ENCODE data around the gene NKAIN4.

The NKAIN4 gene

DNA sequence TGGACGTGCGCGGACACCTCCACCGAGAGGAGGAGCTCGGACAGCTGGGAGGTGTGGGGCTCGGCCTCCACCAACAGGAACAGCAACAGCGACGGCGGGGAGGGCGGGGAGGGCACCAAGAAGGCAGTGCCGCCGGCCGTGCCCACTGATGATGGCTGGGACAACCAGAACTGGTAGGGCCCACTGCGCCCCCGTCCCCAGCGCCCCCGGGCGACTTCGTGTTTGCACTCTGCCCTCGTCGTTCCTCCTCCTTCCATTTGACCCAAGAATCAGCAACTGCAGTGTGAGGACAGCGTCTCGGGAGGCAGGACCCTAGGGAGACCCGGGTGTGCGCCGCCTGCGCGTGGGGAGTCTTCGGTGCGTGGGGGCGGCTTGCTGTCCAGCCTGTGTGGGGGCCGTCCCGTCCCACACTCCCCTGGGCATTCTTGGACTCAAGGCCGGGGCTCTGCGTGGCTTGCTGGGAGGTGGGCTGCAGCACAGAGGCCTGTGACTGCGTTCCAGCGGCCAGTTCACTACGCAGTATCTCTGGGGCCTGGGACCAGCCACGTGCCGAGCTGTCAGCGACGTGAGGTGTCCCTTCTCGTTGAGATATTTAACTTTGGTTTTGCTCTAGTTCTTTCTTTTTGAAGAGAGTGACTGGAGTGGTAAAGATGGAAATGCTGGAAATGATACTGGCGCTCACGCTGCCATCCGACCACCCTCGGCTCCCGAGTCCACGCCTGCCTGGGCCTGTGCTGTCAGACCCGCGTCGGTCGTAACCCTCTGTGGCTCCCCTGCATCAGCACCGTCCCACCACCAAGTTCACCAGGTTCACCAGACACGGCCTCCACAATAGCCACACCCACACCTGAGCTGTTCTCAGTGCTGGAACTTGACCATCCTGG, 33.7 kb upstream of the NKAIN4 start:
- no peak for DNase-seq

GRCh38 chr20:63286781-63287696, 32.8 kb upstream of the NKAIN4 start:
- no peak for DNase-seq

- DNase-seq: no peak
Observed at GRCh38 chr20:63285636-63286615, 31.7 kb upstream of the NKAIN4 start.

- DNase-seq: no peak
Observed at GRCh38 chr20:63284981-63285524, 30.8 kb upstream of the NKAIN4 start.

- DNase-seq: peak; percentile 4
Observed at GRCh38 chr20:63284544-63284949, 30.3 kb upstream of the NKAIN4 start.

GRCh38 chr20:63284083-63284440, 29.8 kb upstream of the NKAIN4 start:
- DNase-seq: peak; percentile 28

- DNase-seq: no peak
Observed at GRCh38 chr20:63283397-63284082, 29.3 kb upstream of the NKAIN4 start.

- DNase-seq: no peak
Observed at GRCh38 chr20:63282946-63283345, 28.7 kb upstream of the NKAIN4 start.

DNA sequence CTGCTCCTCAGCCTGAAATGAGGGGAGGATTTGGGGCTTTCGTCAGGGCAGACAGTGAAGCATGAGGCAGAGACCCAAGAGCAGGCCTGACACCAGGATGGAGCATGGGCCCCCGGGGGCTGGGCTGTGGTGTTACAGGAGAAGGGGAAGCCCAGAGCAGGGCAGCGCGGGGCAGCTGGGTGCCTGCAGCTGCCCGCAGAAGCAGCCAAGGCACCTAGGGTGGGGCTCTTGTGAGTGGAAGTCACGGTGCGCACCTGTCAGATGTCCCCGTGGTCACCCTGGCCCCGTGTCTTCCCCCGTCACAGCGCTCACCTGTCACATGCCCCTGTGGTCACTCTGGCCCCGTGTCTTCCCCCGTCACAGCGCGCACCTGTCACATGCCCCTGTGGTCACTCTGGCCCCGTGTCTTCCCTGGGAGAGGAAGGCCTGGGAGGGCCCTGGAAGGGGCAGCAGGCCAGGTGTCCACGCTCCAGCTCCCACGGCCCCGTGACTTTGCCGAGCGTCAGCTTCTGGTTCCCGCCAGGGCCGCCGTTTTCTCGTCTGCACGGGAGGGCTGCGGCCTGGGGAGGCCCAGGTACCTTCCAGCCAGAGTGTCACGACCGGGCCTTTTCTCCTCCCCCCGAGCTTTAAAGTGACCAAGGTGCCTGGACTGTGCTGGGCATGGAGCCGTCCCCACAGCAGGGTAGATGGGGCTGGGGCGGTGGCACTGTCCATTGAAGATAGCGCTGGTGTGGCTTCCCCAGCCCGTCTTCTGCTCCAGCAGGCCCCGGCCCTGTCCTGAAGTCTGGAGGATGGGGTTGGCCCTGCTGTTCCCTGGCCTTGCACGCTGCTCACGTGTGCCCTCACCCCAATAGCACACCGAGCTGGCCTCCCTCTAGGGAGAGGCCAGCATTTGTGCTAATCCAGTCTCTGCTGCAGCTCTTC, 27.7 kb upstream of the NKAIN4 start:
- no peak for DNase-seq

DNA sequence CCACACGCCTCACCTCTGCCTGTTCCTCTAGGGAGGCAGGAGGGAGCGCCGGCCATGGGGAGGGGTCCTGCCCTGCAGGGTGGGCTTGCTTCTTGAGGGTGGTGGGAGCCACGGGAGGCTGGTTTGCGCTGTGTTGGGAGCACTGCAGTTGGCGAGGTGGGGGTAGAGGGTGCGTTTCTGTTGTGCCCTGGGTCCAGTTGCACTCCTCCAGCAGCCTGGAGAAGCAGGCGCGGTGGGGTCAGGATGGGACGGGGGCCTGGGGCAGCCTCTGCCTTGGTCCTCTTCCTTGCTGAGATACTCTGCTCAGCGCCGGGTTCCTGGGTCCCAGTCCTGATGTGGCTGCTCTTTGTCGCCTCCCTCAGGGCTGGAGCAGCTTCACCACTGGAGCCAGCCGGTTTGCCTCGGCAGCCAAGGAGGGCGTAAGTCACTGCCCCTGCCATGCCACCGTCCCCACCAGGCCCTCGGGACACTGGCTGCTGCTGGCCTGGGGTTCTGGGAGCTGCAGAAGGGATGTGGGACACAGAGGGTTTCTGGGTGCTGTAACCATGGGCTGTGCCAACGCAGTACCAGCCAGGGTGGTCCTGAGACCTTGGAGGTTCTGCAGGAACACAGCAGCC, 26.8 kb upstream of the NKAIN4 start:
- DNase-seq: no peak

- no peak for DNase-seq
Observed at GRCh38 chr20:63280371-63280770, 26.1 kb upstream of the NKAIN4 start.

- no peak for DNase-seq
Observed at GRCh38 chr20:63279931-63280330, 25.7 kb upstream of the NKAIN4 start.

DNA sequence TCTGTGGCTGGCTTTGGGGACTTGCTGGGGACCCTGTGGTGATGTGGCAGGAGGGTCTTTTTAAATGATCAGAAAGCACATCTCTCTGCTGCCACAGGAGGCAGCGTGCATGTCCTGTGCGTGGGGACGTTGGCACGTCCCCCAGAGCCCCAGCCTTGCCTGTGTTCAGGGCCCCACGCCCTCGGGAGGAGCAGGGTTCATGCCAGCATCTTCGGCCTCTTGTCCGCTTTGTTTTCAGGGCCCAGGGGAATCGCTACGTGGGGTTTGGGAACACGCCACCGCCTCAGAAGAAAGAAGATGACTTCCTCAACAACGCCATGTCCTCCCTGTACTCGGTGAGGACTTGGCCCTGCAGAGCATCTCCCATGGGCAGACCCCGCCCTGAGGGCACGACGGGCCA, 24.4 kb upstream of the NKAIN4 start:
- no peak for DNase-seq

GRCh38 chr20:63277466-63278272, 23.4 kb upstream of the NKAIN4 start:
- DNase-seq: no peak

DNA sequence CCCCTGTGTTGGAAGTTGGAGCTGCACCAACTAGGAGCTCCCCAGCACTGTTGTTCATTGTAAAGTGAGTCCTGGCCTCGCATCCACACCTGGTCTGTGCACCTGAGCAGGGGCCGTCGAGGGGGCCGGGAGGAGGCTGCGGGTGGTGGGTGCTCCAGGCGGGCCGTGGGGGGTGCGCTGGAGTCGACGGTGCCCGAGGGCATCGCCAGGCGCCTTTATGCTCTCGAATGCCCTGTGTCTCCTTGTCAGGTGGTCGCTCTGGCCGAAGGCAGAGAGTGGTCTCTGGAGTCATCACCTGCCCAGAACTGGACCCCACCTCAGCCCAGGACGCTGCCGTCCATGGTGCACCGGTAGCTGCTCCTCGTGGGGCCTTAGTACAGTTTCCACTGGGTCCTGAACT, 22.7 kb upstream of the NKAIN4 start:
- no peak for DNase-seq

DNA sequence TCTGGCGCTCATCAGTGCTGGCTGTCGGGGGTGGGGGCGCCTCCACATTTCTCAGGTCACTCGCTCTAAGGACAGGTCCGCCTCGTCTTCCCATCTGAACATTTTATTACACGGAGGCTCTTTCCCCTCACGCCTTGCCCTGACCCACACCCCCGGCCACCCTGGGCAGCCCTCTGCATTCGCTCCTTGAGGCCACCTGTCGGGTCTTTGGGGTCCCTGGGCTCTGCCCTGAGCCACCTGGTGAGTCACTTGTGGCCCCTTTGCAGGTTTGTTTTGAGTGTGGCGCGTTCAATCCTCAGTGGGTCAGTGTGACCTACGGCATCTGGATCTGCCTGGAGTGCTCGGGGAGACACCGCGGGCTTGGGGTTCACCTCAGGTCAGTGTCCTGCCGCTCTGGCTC, 21.6 kb upstream of the NKAIN4 start:
- DNase-seq: no peak

DNA sequence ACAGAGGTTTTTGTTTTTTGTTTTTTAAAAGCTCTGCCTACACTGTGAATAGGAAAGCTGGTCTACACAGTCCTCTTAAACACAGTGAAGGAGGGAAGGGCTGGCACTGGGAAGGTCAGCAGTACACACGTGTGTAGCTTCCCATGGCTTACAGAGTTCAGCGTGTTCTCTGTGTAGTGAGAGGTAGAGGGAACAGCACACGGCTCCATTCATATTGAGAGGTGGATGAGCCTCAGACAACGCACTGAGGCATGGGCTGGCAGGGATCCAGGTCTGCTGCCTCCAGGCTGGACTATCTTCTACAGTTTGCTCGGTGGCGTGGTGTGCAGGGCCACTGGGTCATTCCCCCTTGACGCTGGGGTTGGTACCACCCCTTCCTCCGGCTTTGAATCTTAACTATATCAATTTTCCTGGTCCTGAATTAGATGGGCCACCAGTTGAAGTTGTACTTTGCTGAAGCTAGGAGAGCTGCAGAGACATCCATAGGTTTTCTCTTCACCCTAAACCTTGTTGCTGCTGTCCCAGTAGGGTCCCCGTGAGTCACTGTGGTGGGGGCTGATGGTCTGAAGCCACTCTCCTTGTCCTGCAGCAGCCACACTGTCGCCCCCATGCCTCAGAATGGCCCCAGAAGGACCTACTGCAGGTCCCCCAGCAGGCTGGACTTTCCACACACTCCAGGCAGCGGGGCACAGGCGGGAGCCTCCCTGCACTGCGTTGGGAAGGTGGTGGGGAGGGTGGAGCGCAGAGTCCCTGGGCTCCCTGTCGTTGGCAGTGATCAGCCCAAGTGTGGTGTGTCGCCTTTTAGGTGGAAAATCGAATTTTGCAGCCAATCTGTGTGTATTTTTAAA, 20.3 kb upstream of the NKAIN4 start:
- no peak for DNase-seq
